Activated naive CD4-positive, alpha-beta T cell treated with anti-CD3 and anti-CD28 coated beads, Interleukin-2, amount 10 ng/mL, durations not matched to agents 7 days and 5 days (primary cell): ENCODE measurements around the gene NTNG1.

Experiments used
- CTCF ChIA-PET: fragments of 350-600 bp; sonication (Branson Sonifier 250); formaldehyde crosslinking; loops from one replicate; lab custom pipeline; 2021; ENCODE audit warnings: antibody characterized with exemption; lab: Charles Lee
- DNase-seq: peaks from one replicate; pipeline ENCODE4 v3.0.0-alpha.2; 2020
- H3K27ac Mint-ChIP-seq: one replicate; pipeline ENCODE4 v1.8.0; 2021; ENCODE audit warnings: mild to moderate bottlenecking, moderate library complexity, mixed read lengths
- H3K27me3 Mint-ChIP-seq: one replicate; pipeline ENCODE4 v1.8.0; 2021; ENCODE audit warnings: mild to moderate bottlenecking, mixed read lengths
- H3K36me3 Mint-ChIP-seq: one replicate; pipeline ENCODE4 v1.8.0; 2021; ENCODE audit warnings: mixed read lengths
- H3K4me1 Mint-ChIP-seq: one replicate; pipeline ENCODE4 v1.8.0; 2021; ENCODE audit warnings: mixed read lengths
- H3K4me3 Mint-ChIP-seq: one replicate; pipeline ENCODE4 v1.8.0; 2021; ENCODE audit warnings: mild to moderate bottlenecking, moderate library complexity, mixed read lengths
- H3K9me3 Mint-ChIP-seq: one replicate; pipeline ENCODE4 v1.8.0; 2021; ENCODE audit warnings: mixed read lengths

NTNG1 gene

GRCh38 chr1:107523736-107524135 lies 382.9 kb downstream of the NTNG1 start:
- no peaks in the 10 kb centered on the region for H3K36me3 Mint-ChIP-seq
- no peak for DNase-seq
- H3K4me1 Mint-ChIP-seq: no peaks in the 10 kb centered on the region
- H3K4me3 Mint-ChIP-seq: no peak overlapping the region
- H3K9me3 Mint-ChIP-seq: no peaks in the 10 kb centered on the region
- no peaks in the 10 kb centered on the region for H3K27me3 Mint-ChIP-seq
- CTCF ChIA-PET: no interaction called here
- H3K27ac Mint-ChIP-seq: no peak overlapping the region

DNA sequence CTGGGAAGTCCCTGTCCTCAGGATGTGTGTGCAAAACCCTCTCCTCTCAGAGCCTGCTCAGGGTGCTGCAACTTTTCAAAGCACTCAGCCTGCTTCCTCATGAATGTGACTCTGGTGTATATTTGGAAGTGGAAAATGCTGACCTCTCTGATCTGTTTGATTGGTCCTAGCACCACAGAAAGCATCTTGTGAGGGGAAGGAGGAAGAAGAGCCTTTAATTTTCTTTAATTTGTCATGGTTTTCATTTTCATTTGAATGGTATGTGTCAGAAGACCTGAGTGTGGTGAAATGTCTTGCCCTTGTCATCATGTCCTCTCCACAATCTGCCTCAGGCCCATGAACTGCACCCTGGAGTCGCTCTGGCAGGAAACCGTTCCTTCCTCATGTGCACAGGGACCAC lies 383.5 kb downstream of the NTNG1 start:
- CTCF ChIA-PET: no interaction called here
- Mint-ChIP-seq H3K27me3 (no peaks in the 10 kb centered on the region), H3K36me3 (no peaks in the 10 kb centered on the region), H3K4me1 (no peaks in the 10 kb centered on the region), H3K27ac (no peak overlapping the region), H3K4me3 (no peak overlapping the region), H3K9me3 (no peaks in the 10 kb centered on the region)
- no peak for DNase-seq

GRCh38 chr1:107525145-107525544 lies 384.3 kb downstream of the NTNG1 start:
- no peaks in the 10 kb centered on the region for H3K9me3 Mint-ChIP-seq
- DNase-seq: no peak
- no peak overlapping the region for H3K4me3 Mint-ChIP-seq
- H3K27ac Mint-ChIP-seq: no peak overlapping the region
- H3K36me3 Mint-ChIP-seq: no peaks in the 10 kb centered on the region
- H3K27me3 Mint-ChIP-seq: no peaks in the 10 kb centered on the region
- H3K4me1 Mint-ChIP-seq: no peaks in the 10 kb centered on the region
- CTCF ChIA-PET: no interaction called here

GRCh38 chr1:107525961-107526360 lies 385.1 kb downstream of the NTNG1 start:
- no peak overlapping the region for H3K4me3 Mint-ChIP-seq
- H3K9me3 Mint-ChIP-seq: no peaks in the 10 kb centered on the region
- CTCF ChIA-PET: no interaction called here
- H3K4me1 Mint-ChIP-seq: no peaks in the 10 kb centered on the region
- no peaks in the 10 kb centered on the region for H3K27me3 Mint-ChIP-seq
- H3K36me3 Mint-ChIP-seq: no peaks in the 10 kb centered on the region
- no peak overlapping the region for H3K27ac Mint-ChIP-seq
- DNase-seq: no peak

DNA sequence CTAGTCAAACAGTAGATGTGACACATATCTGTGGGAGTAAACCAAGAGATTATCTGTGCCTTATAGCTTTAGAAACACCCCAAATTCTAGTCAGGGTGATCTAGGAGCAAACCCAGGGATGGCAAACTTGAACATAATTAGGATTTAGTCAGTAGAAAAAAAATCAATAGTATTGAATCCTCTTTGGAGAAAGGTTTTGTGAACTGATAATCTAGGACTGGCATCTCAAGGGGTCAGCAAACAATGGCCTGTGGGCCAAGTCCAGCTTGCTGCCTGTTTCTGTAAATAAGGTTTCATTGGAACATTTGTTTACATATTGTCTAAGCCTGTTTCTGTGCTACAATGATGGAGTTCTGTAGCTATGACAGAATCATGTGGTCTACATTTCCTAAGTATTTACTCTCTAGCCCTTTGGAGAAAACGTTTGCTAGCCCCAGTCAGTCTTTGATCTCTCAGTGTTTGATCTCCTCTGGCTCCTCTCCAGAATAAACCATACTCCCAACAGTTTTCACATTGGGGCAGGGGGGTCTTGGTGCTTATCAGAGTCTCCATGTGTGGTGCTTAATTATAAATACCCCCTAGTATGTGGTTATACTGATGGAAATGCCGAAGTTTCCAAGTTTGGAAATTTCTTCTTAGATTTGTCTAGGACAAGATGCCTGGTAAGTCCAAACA lies 385.8 kb downstream of the NTNG1 start:
- H3K27ac Mint-ChIP-seq: no peak overlapping the region
- DNase-seq: no peak
- no peaks in the 10 kb centered on the region for H3K9me3 Mint-ChIP-seq
- CTCF ChIA-PET: no interaction called here
- no peaks in the 10 kb centered on the region for H3K36me3 Mint-ChIP-seq
- no peaks in the 10 kb centered on the region for H3K4me1 Mint-ChIP-seq
- no peaks in the 10 kb centered on the region for H3K27me3 Mint-ChIP-seq
- H3K4me3 Mint-ChIP-seq: no peak overlapping the region

DNA sequence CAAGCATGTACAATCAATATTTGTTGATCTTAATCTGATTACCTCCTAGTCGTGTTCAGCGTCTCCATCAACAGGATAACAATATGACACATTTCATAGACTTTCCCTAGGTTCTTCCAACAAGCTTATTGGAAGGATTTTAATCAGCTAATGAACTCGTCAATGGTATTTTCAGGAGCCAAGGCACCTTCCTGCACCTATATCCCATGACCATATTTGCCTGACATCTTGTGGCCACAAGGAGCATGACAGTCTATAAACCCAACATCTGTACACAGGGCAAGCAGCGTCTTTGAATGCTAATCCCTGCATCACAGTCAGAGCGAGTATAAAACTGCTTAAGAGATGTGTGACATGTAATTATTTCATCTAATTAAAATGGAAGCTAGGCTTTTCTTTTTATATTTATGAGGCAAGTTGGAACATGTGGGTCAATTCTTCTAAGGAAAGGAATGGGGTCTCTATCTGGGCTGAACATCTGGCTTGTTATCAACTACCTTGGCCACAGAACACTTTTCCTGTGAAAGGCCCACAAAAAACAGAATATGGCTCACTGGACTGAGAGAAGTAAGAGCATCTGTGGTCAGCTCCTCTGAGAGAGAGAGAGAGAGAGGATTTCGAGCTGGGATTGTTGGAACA lies 388.8 kb downstream of the NTNG1 start:
- H3K4me3 Mint-ChIP-seq: no peak overlapping the region
- no peaks in the 10 kb centered on the region for H3K27me3 Mint-ChIP-seq
- no peaks in the 10 kb centered on the region for H3K36me3 Mint-ChIP-seq
- CTCF ChIA-PET: interaction anchor here (1.0 to 4.0 kb wide), 8 partner anchors 12 to 129 kb away, joined by 3 to 23 read pairs (median 3); no protein-coding TSS in a partner anchor
- DNase-seq: peak; percentile 21
- no peaks in the 10 kb centered on the region for H3K4me1 Mint-ChIP-seq
- no peaks in the 10 kb centered on the region for H3K9me3 Mint-ChIP-seq
- no peak overlapping the region for H3K27ac Mint-ChIP-seq

GRCh38 chr1:107530543-107530942 lies 389.7 kb downstream of the NTNG1 start:
- no peaks in the 10 kb centered on the region for H3K36me3 Mint-ChIP-seq
- no peak for DNase-seq
- CTCF ChIA-PET: interaction anchor here (1.2 to 4.0 kb wide), 2 partner anchors 100 to 130 kb away, joined by 3 to 23 read pairs; no protein-coding TSS in a partner anchor
- no peak overlapping the region for H3K4me3 Mint-ChIP-seq
- H3K27me3 Mint-ChIP-seq: no peaks in the 10 kb centered on the region
- H3K9me3 Mint-ChIP-seq: no peaks in the 10 kb centered on the region
- H3K4me1 Mint-ChIP-seq: no peaks in the 10 kb centered on the region
- H3K27ac Mint-ChIP-seq: no peak overlapping the region

GRCh38 chr1:107531065-107531908 lies 390.4 kb downstream of the NTNG1 start:
- Mint-ChIP-seq H3K27ac (no peak overlapping the region), H3K27me3 (no peaks in the 10 kb centered on the region), H3K9me3 (no peaks in the 10 kb centered on the region), H3K4me1 (no peaks in the 10 kb centered on the region), H3K36me3 (no peaks in the 10 kb centered on the region), H3K4me3 (no peak overlapping the region)
- CTCF ChIA-PET: interaction anchor here (1.2 to 4.0 kb wide), 2 partner anchors 100 to 131 kb away, joined by 3 to 23 read pairs; no protein-coding TSS in a partner anchor
- DNase-seq: no peak

GRCh38 chr1:107532318-107532717 lies 391.5 kb downstream of the NTNG1 start:
- Mint-ChIP-seq H3K27ac (no peak overlapping the region), H3K9me3 (no peaks in the 10 kb centered on the region), H3K27me3 (no peaks in the 10 kb centered on the region), H3K4me1 (no peaks in the 10 kb centered on the region), H3K4me3 (no peak overlapping the region), H3K36me3 (no peaks in the 10 kb centered on the region)
- CTCF ChIA-PET: no interaction called here
- no peak for DNase-seq
